ENCODE results near the gene PLA2G10. TPM values are rescaled to one million over a fixed set of nuclear protein-coding genes. Genes with fewer than 3 reads are reported as not detected.
"Not testable (repeated sequence)": the region's sequence is repeated elsewhere in the genome, so short reads cannot be mapped to it uniquely, and the experiment has no call there.

Gene PLA2G10
- total RNA-seq, 1 donor from 2014 or later: not detected

GRCh38 chr16:14682121-14682520 lies 12.0 kb downstream of the PLA2G10 start:
- H3K4me3 Mint-ChIP-seq: no peak overlapping the region
- no peaks in the 10 kb centered on the region for H3K9me3 Mint-ChIP-seq
- no peak overlapping the region for H3K27ac Mint-ChIP-seq (ENCODE audit: unreplicated experiment)
- H3K27me3 Mint-ChIP-seq (ENCODE audit: low read depth): peaks cover 2% of the 10 kb centered on the region
- H3K36me3 Mint-ChIP-seq (ENCODE audit: low read depth): no peaks in the 10 kb centered on the region
- no peaks in the 10 kb centered on the region for H3K4me1 Mint-ChIP-seq
- DNase-seq (ENCODE audit: low read depth, low spot score): no peak
- no peak for TF ChIP-seq CTCF (conservative IDR thresholded peaks at IDR 0.05)

GRCh38 chr16:14681115-14681514 lies 13.0 kb downstream of the PLA2G10 start:
- no peaks in the 10 kb centered on the region for H3K4me1 Mint-ChIP-seq
- H3K36me3 Mint-ChIP-seq (ENCODE audit: low read depth): no peaks in the 10 kb centered on the region
- H3K27me3 Mint-ChIP-seq (ENCODE audit: low read depth): peaks cover 2% of the 10 kb centered on the region
- no peak overlapping the region for H3K4me3 Mint-ChIP-seq
- H3K27ac Mint-ChIP-seq (ENCODE audit: unreplicated experiment): no peak overlapping the region
- H3K9me3 Mint-ChIP-seq: peaks cover 4% of the 10 kb centered on the region
- DNase-seq (ENCODE audit: low read depth, low spot score): no peak
- no peak for TF ChIP-seq CTCF (conservative IDR thresholded peaks at IDR 0.05)

GRCh38 chr16:14680396-14680795 lies 13.7 kb downstream of the PLA2G10 start:
- not testable (repeated sequence) for DNase-seq (ENCODE audit: low read depth, low spot score); H3K9me3 Mint-ChIP-seq; H3K4me1 Mint-ChIP-seq; H3K4me3 Mint-ChIP-seq; H3K27me3 Mint-ChIP-seq (ENCODE audit: low read depth); H3K36me3 Mint-ChIP-seq (ENCODE audit: low read depth); H3K27ac Mint-ChIP-seq (ENCODE audit: unreplicated experiment)

- Mint-ChIP-seq H3K36me3 (ENCODE audit: low read depth) (no peaks in the 10 kb centered on the region), H3K9me3 (peaks cover 9% of the 10 kb centered on the region), H3K27ac (ENCODE audit: unreplicated experiment) (no peak overlapping the region), H3K4me3 (no peak overlapping the region), H3K27me3 (ENCODE audit: low read depth) (peaks cover 3% of the 10 kb centered on the region), H3K4me1 (no peaks in the 10 kb centered on the region)
- no peak for TF ChIP-seq CTCF (conservative IDR thresholded peaks at IDR 0.05)
- no peak for DNase-seq (ENCODE audit: low read depth, low spot score)
Observed at GRCh38 chr16:14678748-14679497, 15.2 kb downstream of the PLA2G10 start.

GRCh38 chr16:14677627-14678026 lies 16.5 kb downstream of the PLA2G10 start:
- no peak for TF ChIP-seq CTCF (conservative IDR thresholded peaks at IDR 0.05)
- Mint-ChIP-seq H3K9me3 (peaks cover 9% of the 10 kb centered on the region), H3K27me3 (ENCODE audit: low read depth) (peaks cover 3% of the 10 kb centered on the region), H3K4me1 (no peaks in the 10 kb centered on the region), H3K4me3 (no peak overlapping the region), H3K36me3 (ENCODE audit: low read depth) (no peaks in the 10 kb centered on the region), H3K27ac (ENCODE audit: unreplicated experiment) (no peak overlapping the region)
- no peak for DNase-seq (ENCODE audit: low read depth, low spot score)

- Mint-ChIP-seq H3K36me3 (ENCODE audit: low read depth) (no peaks in the 10 kb centered on the region), H3K4me1 (no peaks in the 10 kb centered on the region), H3K27ac (ENCODE audit: unreplicated experiment) (no peak overlapping the region), H3K4me3 (no peak overlapping the region), H3K9me3 (peaks cover 9% of the 10 kb centered on the region), H3K27me3 (ENCODE audit: low read depth) (peaks cover 3% of the 10 kb centered on the region)
- no peak for TF ChIP-seq CTCF (conservative IDR thresholded peaks at IDR 0.05)
- no peak for DNase-seq (ENCODE audit: low read depth, low spot score)
Observed at GRCh38 chr16:14676633-14677032, 17.5 kb downstream of the PLA2G10 start.

Data from neural crest cell (in vitro differentiated cells).